Calu3 (cell line): ENCODE results near the gene GYPC. TPM values are rescaled to one million over a fixed set of nuclear protein-coding genes. Genes with fewer than 3 reads are reported as not detected.

ENCODE experiments used
- BruUV-seq: library from RNA; stranded (reverse); fragments of 400-500 nt; replicated peaks from 2 replicates; lab custom pipeline; 2021; lab: Mats Ljungman, UMichigan
- CTCF ChIA-PET: fragments of 300-600 bp; sonication (Branson Sonifier 250); formaldehyde crosslinking; loops from one replicate; lab custom pipeline; 2022; ENCODE audit warnings: antibody characterized with exemption; lab: Charles Lee
- DNase-seq: peaks from one replicate; pipeline ENCODE4 v3.0.0; 2022
- H3K27ac Mint-ChIP-seq: one replicate; pipeline ENCODE4 v1.8.0; 2022; ENCODE audit warnings: mixed read lengths; ENCODE audit not compliant: unreplicated experiment
- H3K27me3 Mint-ChIP-seq: one replicate; pipeline ENCODE4 v1.8.0; 2022; ENCODE audit warnings: mixed read lengths; ENCODE audit not compliant: unreplicated experiment
- H3K36me3 Mint-ChIP-seq: one replicate; pipeline ENCODE4 v1.8.0; 2022; ENCODE audit warnings: mild to moderate bottlenecking, moderate library complexity, mixed read lengths; ENCODE audit not compliant: insufficient read depth, unreplicated experiment
- H3K4me1 Mint-ChIP-seq: one replicate; pipeline ENCODE4 v1.8.0; 2022; ENCODE audit warnings: mild to moderate bottlenecking, low read depth, mixed read lengths; ENCODE audit not compliant: unreplicated experiment
- H3K4me3 Mint-ChIP-seq: one replicate; pipeline ENCODE4 v1.8.0; 2022; ENCODE audit warnings: mild to moderate bottlenecking, low read depth, moderate library complexity, mixed read lengths; ENCODE audit not compliant: unreplicated experiment
- H3K9me3 Mint-ChIP-seq: one replicate; pipeline ENCODE4 v1.8.0; 2022; ENCODE audit warnings: low read depth, mixed read lengths; ENCODE audit not compliant: unreplicated experiment
- CTCF ChIP-seq: fragments of 200-600 bp; IDR thresholded peaks from one replicate; pipeline ENCODE4 v1.8.0; 2022; ENCODE audit warnings: antibody characterized with exemption; ENCODE audit not compliant: unreplicated experiment
- intact Hi-C: fragments of 100-400 bp; cut with micrococcal nuclease; formaldehyde crosslinking; loops from one replicate; pipeline ENCODE4 v1.10.0; 2022; ENCODE audit not compliant: unreplicated experiment
- total RNA-seq: library from RNA; stranded (reverse); gene quantifications from 2 replicates; pipeline ENCODE4 v1.2.3, GENCODE V29; 2022

The GYPC gene
- total RNA-seq, 1 experiment from 2014 or later = not detected

DNA sequence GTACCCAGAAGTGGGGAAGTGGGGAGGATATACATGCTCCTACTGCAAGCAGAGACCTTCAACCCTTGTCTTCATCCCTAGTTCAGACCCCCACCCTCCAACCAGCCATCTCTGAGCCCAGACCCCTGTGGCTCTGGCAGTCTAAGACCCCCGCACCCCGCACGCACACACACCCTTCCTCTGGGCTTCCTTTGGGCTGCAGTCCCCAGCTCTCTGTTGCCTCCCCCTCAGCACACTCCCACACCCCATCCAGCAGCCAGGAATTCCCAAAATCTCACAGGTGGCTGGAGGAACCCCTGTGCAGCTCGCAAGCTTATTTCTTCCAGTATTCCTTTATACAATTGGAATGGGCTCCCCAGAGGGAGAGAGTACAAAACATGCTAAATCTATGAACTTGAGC is 13.9 kb upstream of the GYPC start:
- BruUV-seq = no TSS peak
- CTCF ChIA-PET = no interaction called here
- intact Hi-C loops = no loop called here
- peaks cover 2% of the 10 kb centered on the region for H3K9me3 Mint-ChIP-seq
- no peaks in the 10 kb centered on the region for H3K36me3 Mint-ChIP-seq
- H3K4me3 Mint-ChIP-seq = no peak overlapping the region
- peaks cover 16% of the 10 kb centered on the region for H3K27me3 Mint-ChIP-seq
- H3K27ac Mint-ChIP-seq = no peak overlapping the region
- no peak for TF ChIP-seq CTCF
- no peaks in the 10 kb centered on the region for H3K4me1 Mint-ChIP-seq
- DNase-seq = no peak

DNA sequence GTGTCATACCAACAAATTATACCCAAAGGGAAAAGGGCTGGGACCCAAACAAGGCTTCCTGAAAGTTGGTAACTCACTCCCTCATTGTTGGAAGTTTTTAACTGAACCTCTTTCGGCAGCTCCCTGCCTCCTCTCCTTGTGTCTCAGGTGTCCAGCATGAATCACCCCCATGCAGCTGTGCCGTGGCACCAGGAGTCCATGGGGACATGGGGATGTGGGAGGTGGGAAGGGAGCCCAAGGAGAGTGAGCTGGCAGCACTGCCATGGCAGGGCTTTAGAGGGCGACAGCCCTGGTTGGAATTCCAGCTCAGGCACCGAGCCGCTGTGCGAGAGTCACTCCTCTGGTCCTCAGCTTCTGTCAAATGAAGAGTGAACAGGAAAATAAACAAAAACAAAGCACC is 12.5 kb upstream of the GYPC start:
- Mint-ChIP-seq H3K27ac (no peak overlapping the region), H3K36me3 (no peaks in the 10 kb centered on the region), H3K4me3 (no peak overlapping the region), H3K9me3 (peaks cover 5% of the 10 kb centered on the region), H3K27me3 (peaks cover 5% of the 10 kb centered on the region), H3K4me1 (no peaks in the 10 kb centered on the region)
- TF ChIP-seq CTCF = no peak
- intact Hi-C loops = no loop called here
- no peak for DNase-seq
- no TSS peak for BruUV-seq
- CTCF ChIA-PET = no interaction called here

GRCh38 chr2:126643972-126644371 is 12.0 kb upstream of the GYPC start:
- TF ChIP-seq CTCF = no peak
- no peaks in the 10 kb centered on the region for H3K4me1 Mint-ChIP-seq
- H3K36me3 Mint-ChIP-seq = no peaks in the 10 kb centered on the region
- H3K27ac Mint-ChIP-seq = no peak overlapping the region
- CTCF ChIA-PET = no interaction called here
- intact Hi-C loops = no loop called here
- H3K4me3 Mint-ChIP-seq = no peak overlapping the region
- peaks cover 5% of the 10 kb centered on the region for H3K9me3 Mint-ChIP-seq
- H3K27me3 Mint-ChIP-seq = no peaks in the 10 kb centered on the region
- no TSS peak for BruUV-seq
- DNase-seq = no peak

GRCh38 chr2:126644630-126645191 is 11.2 kb upstream of the GYPC start:
- H3K36me3 Mint-ChIP-seq = no peaks in the 10 kb centered on the region
- no peak for DNase-seq
- H3K4me3 Mint-ChIP-seq = no peak overlapping the region
- peaks cover 5% of the 10 kb centered on the region for H3K9me3 Mint-ChIP-seq
- no peak overlapping the region for H3K27ac Mint-ChIP-seq
- no TSS peak for BruUV-seq
- H3K4me1 Mint-ChIP-seq = no peaks in the 10 kb centered on the region
- no peaks in the 10 kb centered on the region for H3K27me3 Mint-ChIP-seq
- intact Hi-C loops = no loop called here
- CTCF ChIA-PET = no interaction called here
- no peak for TF ChIP-seq CTCF
